Activated B cell treated with CpG ODN at 0.5 μM for 24 hours (primary cell): Measurements from ENCODE around the gene ITGA11. TPM values are rescaled to one million over a fixed set of nuclear protein-coding genes. Genes with fewer than 3 reads are reported as not detected.

Experiments used
- ATAC-seq: fragments of 200-7000 bp; cut with Tn5 transposase; one replicate; pipeline ENCODE4 v1.10.0; 2021; ENCODE audit warnings: low read depth, mild to moderate bottlenecking, moderate library complexity
- CTCF ChIA-PET: fragments of 350-600 bp; sonication (Branson Sonifier 250); formaldehyde crosslinking; loops from one replicate; lab custom pipeline; 2021; ENCODE audit warnings: antibody characterized with exemption; lab: Charles Lee
- POLR2A ChIA-PET: fragments of 350-600 bp; sonication (Branson Sonifier 250); formaldehyde crosslinking; loops from one replicate; lab custom pipeline; 2021; ENCODE audit warnings: antibody characterized with exemption; lab: Charles Lee
- DNase-seq: peaks from one replicate; pipeline ENCODE4 v3.0.0; 2022
- H3K27ac Mint-ChIP-seq: one replicate; pipeline ENCODE4 v1.8.0; 2020; ENCODE audit warnings: mixed read lengths
- H3K27me3 Mint-ChIP-seq: one replicate; pipeline ENCODE4 v1.8.0; 2021; ENCODE audit warnings: mixed read lengths
- H3K36me3 Mint-ChIP-seq: one replicate; pipeline ENCODE4 v1.8.0; 2021; ENCODE audit warnings: low read depth, mixed read lengths
- H3K4me1 Mint-ChIP-seq: one replicate; pipeline ENCODE4 v1.8.0; 2021; ENCODE audit warnings: mixed read lengths
- H3K4me3 Mint-ChIP-seq: one replicate; pipeline ENCODE4 v1.8.0; 2020; ENCODE audit warnings: mild to moderate bottlenecking, mixed read lengths
- H3K9me3 Mint-ChIP-seq: one replicate; pipeline ENCODE4 v1.8.0; 2020; ENCODE audit warnings: mixed read lengths
- CTCF ChIP-seq: fragments of 200-600 bp; IDR thresholded peaks from one replicate; pipeline ENCODE4 v1.8.0; 2022; ENCODE audit warnings: antibody characterized with exemption, mild to moderate bottlenecking
- intact Hi-C: fragments of 100-400 bp; cut with micrococcal nuclease; formaldehyde crosslinking; loops from one replicate; pipeline ENCODE4 v1.15.1; 2024
- total RNA-seq: library from RNA; stranded (reverse); gene quantifications from 2 replicates; pipeline ENCODE4 v1.2.3, GENCODE V29; 2022

Gene ITGA11
- total RNA-seq, 1 donor from 2014 or later: not detected

GRCh38 chr15:68447209-68447608 lies 15.2 kb upstream of the ITGA11 start:
- ChIA-PET POLR2A (no interaction called here), CTCF (no interaction called here)
- H3K4me1 Mint-ChIP-seq: no peaks in the 10 kb centered on the region
- DNase-seq: no peak
- H3K36me3 Mint-ChIP-seq: no peaks in the 10 kb centered on the region
- H3K27ac Mint-ChIP-seq: no peak overlapping the region
- no peak overlapping the region for H3K4me3 Mint-ChIP-seq
- no peak for TF ChIP-seq CTCF
- no peaks in the 10 kb centered on the region for H3K9me3 Mint-ChIP-seq
- intact Hi-C loops: no loop called here
- no peak for ATAC-seq
- peaks cover 39% of the 10 kb centered on the region for H3K27me3 Mint-ChIP-seq

GRCh38 chr15:68445351-68445750 lies 13.4 kb upstream of the ITGA11 start:
- Mint-ChIP-seq H3K4me1 (no peaks in the 10 kb centered on the region), H3K9me3 (no peaks in the 10 kb centered on the region), H3K36me3 (no peaks in the 10 kb centered on the region), H3K27ac (no peak overlapping the region), H3K27me3 (peaks cover 43% of the 10 kb centered on the region), H3K4me3 (no peak overlapping the region)
- TF ChIP-seq CTCF: no peak
- intact Hi-C loops: no loop called here
- ATAC-seq (no peak), DNase-seq (no peak)
- ChIA-PET POLR2A (no interaction called here), CTCF (no interaction called here)

- POLR2A ChIA-PET: no interaction called here
- H3K4me3 Mint-ChIP-seq: no peak overlapping the region
- peaks cover 47% of the 10 kb centered on the region for H3K27me3 Mint-ChIP-seq
- H3K4me1 Mint-ChIP-seq: no peaks in the 10 kb centered on the region
- no peak overlapping the region for H3K27ac Mint-ChIP-seq
- CTCF ChIA-PET: no interaction called here
- intact Hi-C loops: no loop called here
- no peaks in the 10 kb centered on the region for H3K36me3 Mint-ChIP-seq
- DNase-seq (no peak), ATAC-seq (no peak)
- no peak for TF ChIP-seq CTCF
- H3K9me3 Mint-ChIP-seq: no peaks in the 10 kb centered on the region
Observed at GRCh38 chr15:68444336-68444735, 12.4 kb upstream of the ITGA11 start.

- ATAC-seq (no peak), DNase-seq (no peak)
- no peak overlapping the region for H3K4me3 Mint-ChIP-seq
- H3K9me3 Mint-ChIP-seq: no peaks in the 10 kb centered on the region
- peaks cover 49% of the 10 kb centered on the region for H3K27me3 Mint-ChIP-seq
- H3K36me3 Mint-ChIP-seq: no peaks in the 10 kb centered on the region
- intact Hi-C loops: no loop called here
- no peaks in the 10 kb centered on the region for H3K4me1 Mint-ChIP-seq
- POLR2A ChIA-PET: no interaction called here
- CTCF ChIA-PET: no interaction called here
- H3K27ac Mint-ChIP-seq: no peak overlapping the region
- no peak for TF ChIP-seq CTCF
Observed at GRCh38 chr15:68442903-68443302, 10.9 kb upstream of the ITGA11 start.

- no peak for ATAC-seq
- TF ChIP-seq CTCF: no peak
- Mint-ChIP-seq H3K27me3 (peaks cover 49% of the 10 kb centered on the region), H3K9me3 (no peaks in the 10 kb centered on the region), H3K4me3 (no peak overlapping the region), H3K4me1 (no peaks in the 10 kb centered on the region), H3K27ac (no peak overlapping the region), H3K36me3 (no peaks in the 10 kb centered on the region)
- POLR2A ChIA-PET: no interaction called here
- CTCF ChIA-PET: no interaction called here
- DNase-seq: no peak
- intact Hi-C loops: no loop called here
Observed at GRCh38 chr15:68442041-68442440, 10.1 kb upstream of the ITGA11 start.
